ENCODE results near the gene MYO19.

DNA sequence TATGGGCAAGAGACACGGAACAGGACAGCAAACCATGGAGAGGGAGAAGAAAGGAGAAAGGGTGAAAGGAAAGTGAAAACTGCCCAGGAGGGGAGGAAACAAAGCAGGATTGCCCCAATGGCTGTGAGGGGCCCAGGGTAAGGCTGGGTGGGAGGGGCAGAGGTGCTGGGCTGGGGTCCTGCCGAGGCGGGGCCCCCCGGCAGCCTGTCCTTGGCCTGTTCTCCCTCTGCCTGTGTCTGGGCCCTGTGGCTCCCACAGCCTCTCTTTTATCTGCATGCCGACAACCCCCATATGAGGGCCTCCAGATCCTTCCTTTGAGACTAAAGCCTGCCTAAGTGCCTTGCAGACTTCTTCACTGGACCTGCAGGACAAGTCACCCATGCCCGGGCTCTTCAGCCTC is 32.7 kb downstream of the MYO19 start:
- TF ChIP-seq POLR2A (IDR thresholded peaks at IDR 0.05) = no peak
- TF ChIP-seq, protein P1, sequence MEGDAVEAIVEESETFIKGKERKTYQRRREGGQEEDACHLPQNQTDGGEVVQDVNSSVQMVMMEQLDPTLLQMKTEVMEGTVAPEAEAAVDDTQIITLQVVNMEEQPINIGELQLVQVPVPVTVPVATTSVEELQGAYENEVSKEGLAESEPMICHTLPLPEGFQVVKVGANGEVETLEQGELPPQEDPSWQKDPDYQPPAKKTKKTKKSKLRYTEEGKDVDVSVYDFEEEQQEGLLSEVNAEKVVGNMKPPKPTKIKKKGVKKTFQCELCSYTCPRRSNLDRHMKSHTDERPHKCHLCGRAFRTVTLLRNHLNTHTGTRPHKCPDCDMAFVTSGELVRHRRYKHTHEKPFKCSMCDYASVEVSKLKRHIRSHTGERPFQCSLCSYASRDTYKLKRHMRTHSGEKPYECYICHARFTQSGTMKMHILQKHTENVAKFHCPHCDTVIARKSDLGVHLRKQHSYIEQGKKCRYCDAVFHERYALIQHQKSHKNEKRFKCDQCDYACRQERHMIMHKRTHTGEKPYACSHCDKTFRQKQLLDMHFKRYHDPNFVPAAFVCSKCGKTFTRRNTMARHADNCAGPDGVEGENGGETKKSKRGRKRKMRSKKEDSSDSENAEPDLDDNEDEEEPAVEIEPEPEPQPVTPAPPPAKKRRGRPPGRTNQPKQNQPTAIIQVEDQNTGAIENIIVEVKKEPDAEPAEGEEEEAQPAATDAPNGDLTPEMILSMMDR (IDR thresholded peaks at IDR 0.05) = no peak

All from adrenal gland (tissue), 5 donors.